ENCODE measurements around the gene WIPF3.

DNA sequence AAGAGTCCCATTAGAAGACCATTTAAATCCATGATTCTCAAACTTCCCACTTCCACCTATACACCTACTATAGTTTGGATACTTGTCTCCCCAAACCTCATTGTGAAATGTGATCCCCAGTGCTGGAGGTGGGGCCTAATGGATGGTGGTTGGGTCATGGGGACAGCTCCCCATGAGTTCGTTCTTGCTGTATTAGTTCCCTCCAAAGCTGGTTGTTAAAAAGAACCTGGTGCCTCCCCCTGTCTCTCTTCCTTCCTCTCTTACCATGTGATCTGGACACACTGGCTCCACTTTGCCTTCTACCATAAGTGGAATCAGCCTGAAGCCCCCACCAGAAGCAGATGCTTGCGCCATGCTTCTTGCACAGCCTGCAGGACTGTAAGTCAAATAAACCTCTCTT is 53.9 kb downstream of the WIPF3 start:
- no peak for TF ChIP-seq POLR2AphosphoS5 (IDR thresholded peaks at IDR 0.05; ENCODE audit: low read depth, low read length)
- TF ChIP-seq, protein P1, sequence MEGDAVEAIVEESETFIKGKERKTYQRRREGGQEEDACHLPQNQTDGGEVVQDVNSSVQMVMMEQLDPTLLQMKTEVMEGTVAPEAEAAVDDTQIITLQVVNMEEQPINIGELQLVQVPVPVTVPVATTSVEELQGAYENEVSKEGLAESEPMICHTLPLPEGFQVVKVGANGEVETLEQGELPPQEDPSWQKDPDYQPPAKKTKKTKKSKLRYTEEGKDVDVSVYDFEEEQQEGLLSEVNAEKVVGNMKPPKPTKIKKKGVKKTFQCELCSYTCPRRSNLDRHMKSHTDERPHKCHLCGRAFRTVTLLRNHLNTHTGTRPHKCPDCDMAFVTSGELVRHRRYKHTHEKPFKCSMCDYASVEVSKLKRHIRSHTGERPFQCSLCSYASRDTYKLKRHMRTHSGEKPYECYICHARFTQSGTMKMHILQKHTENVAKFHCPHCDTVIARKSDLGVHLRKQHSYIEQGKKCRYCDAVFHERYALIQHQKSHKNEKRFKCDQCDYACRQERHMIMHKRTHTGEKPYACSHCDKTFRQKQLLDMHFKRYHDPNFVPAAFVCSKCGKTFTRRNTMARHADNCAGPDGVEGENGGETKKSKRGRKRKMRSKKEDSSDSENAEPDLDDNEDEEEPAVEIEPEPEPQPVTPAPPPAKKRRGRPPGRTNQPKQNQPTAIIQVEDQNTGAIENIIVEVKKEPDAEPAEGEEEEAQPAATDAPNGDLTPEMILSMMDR (IDR thresholded peaks at IDR 0.05) = no peak
- TF ChIP-seq, protein P2, sequence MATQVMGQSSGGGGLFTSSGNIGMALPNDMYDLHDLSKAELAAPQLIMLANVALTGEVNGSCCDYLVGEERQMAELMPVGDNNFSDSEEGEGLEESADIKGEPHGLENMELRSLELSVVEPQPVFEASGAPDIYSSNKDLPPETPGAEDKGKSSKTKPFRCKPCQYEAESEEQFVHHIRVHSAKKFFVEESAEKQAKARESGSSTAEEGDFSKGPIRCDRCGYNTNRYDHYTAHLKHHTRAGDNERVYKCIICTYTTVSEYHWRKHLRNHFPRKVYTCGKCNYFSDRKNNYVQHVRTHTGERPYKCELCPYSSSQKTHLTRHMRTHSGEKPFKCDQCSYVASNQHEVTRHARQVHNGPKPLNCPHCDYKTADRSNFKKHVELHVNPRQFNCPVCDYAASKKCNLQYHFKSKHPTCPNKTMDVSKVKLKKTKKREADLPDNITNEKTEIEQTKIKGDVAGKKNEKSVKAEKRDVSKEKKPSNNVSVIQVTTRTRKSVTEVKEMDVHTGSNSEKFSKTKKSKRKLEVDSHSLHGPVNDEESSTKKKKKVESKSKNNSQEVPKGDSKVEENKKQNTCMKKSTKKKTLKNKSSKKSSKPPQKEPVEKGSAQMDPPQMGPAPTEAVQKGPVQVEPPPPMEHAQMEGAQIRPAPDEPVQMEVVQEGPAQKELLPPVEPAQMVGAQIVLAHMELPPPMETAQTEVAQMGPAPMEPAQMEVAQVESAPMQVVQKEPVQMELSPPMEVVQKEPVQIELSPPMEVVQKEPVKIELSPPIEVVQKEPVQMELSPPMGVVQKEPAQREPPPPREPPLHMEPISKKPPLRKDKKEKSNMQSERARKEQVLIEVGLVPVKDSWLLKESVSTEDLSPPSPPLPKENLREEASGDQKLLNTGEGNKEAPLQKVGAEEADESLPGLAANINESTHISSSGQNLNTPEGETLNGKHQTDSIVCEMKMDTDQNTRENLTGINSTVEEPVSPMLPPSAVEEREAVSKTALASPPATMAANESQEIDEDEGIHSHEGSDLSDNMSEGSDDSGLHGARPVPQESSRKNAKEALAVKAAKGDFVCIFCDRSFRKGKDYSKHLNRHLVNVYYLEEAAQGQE (IDR thresholded peaks at IDR 0.05; ENCODE audit: insufficient read depth in 1 of 2, low read depth in 2 of 2, low read length in 1 of 2) = no peak
